ENCODE data around the gene CHST8.

The CHST8 gene

DNA sequence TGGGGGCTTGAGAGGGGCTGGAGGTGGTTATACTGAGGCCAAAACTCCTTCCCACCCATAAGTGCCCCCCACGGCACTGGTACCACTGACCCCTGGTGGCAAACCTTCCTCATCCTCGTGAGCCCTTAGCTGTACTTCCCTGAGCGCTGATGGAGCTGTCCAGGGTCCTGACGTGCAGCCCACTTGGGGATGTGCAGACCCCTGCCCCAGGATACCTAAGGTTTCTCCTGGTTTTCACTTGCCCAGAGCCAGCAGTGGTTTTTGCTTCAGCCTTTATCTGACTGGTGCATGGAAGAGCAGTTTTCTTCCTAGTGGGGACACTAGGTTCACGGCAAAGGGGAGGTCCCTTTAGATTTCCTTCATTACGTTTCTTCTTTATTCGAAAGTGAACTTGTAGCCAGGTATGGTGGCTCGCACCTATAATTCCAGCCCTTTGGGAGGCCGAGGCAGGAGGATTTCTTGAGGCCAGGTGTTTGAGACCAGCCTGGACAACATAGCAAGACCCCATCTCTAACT lies 146.2 kb downstream of the CHST8 start:
- TF ChIP-seq, protein P1, sequence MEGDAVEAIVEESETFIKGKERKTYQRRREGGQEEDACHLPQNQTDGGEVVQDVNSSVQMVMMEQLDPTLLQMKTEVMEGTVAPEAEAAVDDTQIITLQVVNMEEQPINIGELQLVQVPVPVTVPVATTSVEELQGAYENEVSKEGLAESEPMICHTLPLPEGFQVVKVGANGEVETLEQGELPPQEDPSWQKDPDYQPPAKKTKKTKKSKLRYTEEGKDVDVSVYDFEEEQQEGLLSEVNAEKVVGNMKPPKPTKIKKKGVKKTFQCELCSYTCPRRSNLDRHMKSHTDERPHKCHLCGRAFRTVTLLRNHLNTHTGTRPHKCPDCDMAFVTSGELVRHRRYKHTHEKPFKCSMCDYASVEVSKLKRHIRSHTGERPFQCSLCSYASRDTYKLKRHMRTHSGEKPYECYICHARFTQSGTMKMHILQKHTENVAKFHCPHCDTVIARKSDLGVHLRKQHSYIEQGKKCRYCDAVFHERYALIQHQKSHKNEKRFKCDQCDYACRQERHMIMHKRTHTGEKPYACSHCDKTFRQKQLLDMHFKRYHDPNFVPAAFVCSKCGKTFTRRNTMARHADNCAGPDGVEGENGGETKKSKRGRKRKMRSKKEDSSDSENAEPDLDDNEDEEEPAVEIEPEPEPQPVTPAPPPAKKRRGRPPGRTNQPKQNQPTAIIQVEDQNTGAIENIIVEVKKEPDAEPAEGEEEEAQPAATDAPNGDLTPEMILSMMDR (IDR thresholded peaks at IDR 0.05; ENCODE audit: low read depth, low read length), result peak; percentile 13
- DNase-seq (ENCODE audit: extremely low read depth, low read depth), result no peak

DNA sequence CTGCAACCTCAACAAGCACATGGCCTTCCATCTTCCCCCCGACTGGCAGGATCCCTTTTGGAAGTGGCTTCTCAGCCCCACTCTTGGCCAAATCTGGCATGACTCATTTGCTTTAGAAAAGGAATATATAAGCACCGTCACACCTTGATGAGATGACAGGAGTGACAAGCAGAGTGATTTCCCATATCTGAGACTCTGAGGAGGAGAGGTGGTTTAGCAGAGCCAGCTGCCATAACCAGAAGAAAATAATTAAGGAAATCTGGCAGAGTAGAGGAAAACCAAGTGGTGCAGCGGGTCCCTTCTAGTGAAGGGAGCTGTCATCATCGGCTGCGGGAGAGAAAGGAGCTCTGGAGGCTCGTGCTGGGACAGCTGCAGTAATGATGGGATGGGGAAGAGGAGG lies 147.5 kb downstream of the CHST8 start:
- TF ChIP-seq, protein P1 (IDR thresholded peaks at IDR 0.05; ENCODE audit: low read depth, low read length), result no peak
- no peak for DNase-seq (ENCODE audit: extremely low read depth, low read depth)

DNA sequence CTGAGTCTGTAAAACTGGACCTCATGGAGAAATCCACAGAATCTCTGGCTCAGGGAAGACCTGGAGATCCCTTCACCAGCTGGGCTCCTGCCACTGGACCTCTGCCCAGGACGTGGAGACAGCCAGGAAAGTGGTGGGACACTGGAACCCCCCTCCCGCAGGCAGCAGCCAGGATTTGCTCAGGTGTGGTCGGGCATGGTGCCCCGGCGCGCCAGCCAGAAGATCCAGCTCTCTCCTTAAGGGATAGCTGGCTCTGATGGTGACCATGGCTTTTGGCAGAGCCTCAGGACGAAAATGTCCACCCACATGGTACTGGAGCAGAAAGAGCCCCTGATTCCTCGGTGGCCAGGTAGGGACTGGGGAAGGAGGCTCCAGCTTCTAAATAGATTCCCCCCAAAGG lies 148.4 kb downstream of the CHST8 start:
- no peak for DNase-seq (ENCODE audit: extremely low read depth, low read depth)
- TF ChIP-seq, protein P1 (IDR thresholded peaks at IDR 0.05; ENCODE audit: low read depth, low read length), result no peak

DNA sequence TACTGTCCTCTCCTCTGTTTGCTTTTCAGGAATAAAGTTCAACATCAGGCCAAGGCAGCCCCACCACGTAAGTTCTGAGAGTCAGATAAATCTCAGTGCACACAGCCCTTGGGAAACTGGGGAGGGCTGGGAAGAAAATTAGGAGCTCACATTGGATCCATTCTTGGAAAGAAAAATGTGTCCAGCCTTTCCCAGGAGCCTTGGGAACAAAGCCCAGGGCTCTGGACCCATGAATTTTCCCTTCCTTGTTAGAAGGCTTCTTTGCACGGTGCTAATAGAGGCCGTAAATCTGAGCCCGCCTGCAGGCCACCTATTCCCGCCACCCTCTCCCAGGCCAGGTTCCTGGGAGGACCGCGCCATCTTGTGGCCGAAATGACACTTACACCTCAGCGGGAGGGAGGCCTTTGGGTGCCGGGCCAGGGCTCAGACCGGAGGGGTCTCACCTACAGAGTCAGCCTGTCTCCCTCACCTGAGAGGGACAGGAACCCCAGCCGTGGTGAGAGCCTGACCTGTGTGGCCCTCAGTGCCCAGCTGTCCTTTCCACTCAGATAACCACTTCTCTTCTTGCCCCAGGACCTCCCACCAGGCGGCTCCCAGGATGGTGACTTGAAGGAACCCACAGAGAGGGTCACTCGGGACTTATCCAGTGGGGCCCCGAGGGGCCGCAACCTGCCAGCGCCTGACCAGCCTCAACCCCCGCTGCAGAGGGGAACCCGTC lies 149.8 kb downstream of the CHST8 start:
- TF ChIP-seq, protein P1 (IDR thresholded peaks at IDR 0.05; ENCODE audit: low read depth, low read length), result peak; percentile 81

DNA sequence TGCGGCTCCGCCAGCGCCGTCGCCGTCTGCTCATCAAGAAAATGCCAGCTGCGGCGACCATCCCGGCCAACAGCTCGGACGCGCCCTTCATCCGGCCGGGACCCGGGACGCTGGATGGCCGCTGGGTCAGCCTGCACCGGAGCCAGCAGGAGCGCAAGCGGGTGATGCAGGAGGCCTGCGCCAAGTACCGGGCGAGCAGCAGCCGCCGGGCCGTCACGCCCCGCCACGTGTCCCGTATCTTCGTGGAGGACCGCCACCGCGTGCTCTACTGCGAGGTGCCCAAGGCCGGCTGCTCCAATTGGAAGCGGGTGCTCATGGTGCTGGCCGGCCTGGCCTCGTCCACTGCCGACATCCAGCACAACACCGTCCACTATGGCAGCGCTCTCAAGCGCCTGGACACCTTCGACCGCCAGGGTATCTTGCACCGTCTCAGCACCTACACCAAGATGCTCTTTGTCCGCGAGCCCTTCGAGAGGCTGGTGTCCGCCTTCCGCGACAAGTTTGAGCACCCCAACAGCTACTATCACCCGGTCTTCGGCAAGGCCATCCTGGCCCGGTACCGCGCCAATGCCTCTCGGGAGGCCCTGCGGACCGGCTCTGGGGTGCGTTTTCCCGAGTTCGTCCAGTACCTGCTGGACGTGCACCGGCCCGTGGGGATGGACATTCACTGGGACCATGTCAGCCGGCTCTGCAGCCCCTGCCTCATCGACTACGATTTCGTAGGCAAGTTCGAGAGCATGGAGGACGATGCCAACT lies 150.5 kb downstream of the CHST8 start:
- DNase-seq (ENCODE audit: extremely low read depth, low read depth), result no peak
- TF ChIP-seq, protein P1 (IDR thresholded peaks at IDR 0.05; ENCODE audit: low read depth, low read length), result no peak

More for the DNA sequence above, 149.8 kb downstream of the CHST8 start:
- peak; percentile 22 for DNase-seq (ENCODE audit: extremely low read depth, low read depth)

DNA sequence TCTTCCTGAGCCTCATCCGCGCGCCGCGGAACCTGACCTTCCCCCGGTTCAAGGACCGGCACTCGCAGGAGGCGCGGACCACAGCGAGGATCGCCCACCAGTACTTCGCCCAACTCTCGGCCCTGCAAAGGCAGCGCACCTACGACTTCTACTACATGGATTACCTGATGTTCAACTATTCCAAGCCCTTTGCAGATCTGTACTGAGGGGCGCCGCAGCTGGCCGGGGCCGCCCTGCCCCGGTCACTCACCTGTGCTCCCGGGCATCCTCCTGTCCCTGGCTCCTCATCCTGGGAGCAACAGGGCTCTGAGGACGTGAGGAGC lies 151.1 kb downstream of the CHST8 start:
- no peak for DNase-seq (ENCODE audit: extremely low read depth, low read depth)
- TF ChIP-seq, protein P1 (IDR thresholded peaks at IDR 0.05; ENCODE audit: low read depth, low read length), result no peak
